DMS 273 (cell line): ENCODE measurements around the gene CCDC158.
A peak's percentile ranks its signal among the peaks of the same experiment; 100 is the strongest.
"Not testable (repeated sequence)": the region's sequence is repeated elsewhere in the genome, so short reads cannot be mapped to it uniquely, and the experiment has no call there.

ENCODE experiments used
- DNase-seq: peaks from one replicate; lab custom pipeline; 2025; ENCODE audit not compliant: unreplicated experiment; lab: John Stamatoyannopoulos, UW

CCDC158 gene

GRCh38 chr4:76373919-76374552 lies 46.9 kb downstream of the CCDC158 start:
- peak; percentile 0 for DNase-seq

DNA sequence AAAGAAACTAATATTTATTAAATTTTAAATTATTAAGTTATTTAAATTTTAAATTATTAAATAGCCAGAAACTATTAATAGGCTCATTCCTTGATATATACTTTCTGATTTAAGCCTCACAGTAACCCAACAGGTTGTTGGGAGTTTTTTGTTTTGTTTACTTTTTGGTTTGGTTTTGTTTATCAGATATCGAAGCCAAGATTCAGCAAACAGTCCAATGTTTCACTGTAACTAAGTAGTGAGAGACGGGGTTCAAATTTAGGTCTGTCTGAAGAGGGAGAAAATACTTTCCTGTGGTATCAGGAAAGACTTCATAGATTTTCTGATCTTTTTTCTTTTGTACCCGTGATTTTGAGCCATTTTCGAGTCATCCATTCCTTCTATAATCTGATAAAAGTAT lies 54.2 kb downstream of the CCDC158 start:
- no peak for DNase-seq

GRCh38 chr4:76365636-76366035 lies 55.3 kb downstream of the CCDC158 start:
- no peak for DNase-seq

DNA sequence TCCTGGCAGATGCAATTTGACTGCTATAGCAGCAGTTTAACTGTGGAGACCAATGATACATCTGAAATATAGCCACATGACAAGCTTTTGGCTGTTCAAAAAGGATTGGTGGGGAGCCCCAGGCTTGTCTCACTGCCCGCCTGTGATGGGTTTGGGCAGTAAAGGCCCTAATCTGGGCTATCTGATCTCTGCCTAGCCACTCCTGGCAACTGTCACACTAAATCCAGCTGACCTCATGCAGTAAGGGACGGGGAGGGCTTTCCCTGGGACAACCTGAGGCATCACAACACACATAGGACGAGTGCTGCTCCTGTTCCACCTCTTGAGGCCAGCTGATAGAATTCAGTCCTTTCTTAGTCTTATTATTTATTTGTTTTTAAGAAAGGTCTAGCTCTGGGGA lies 56.2 kb downstream of the CCDC158 start:
- DNase-seq, result no peak

DNA sequence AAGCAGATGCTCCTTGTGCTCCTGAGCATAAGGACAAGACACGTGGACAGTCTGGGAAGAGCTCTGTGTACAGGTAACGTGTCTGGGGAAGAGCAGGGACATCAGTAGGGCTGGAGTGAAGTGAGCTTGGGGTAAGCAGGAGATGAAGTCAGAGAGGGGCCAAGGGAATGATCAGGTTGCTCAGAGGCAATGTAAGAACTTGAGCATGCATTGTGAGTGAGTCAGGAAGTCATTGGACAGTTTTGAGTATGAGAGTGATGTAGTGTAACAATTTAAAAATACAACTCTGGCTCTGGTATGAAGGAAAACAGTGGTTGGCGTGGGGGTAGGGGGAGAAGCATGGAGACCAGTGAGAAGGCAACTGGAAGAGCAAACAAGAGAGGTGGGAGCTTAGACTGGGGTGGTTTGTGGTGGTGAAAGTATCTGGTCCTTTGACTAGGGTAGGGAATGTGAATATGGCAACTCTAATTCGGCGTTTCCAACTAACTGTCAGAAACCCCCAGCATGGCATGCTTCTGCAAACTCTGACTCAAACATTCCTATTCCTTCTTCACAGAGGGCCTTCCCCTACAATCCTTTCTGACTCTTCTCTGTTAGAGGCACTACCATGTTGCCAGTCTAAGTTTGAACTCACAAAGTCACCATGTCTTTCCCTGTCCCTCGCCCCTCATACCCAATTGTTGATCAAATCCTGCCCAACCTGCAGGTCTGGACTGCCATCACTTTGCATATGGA lies 57.2 kb downstream of the CCDC158 start:
- no peak for DNase-seq

DNA sequence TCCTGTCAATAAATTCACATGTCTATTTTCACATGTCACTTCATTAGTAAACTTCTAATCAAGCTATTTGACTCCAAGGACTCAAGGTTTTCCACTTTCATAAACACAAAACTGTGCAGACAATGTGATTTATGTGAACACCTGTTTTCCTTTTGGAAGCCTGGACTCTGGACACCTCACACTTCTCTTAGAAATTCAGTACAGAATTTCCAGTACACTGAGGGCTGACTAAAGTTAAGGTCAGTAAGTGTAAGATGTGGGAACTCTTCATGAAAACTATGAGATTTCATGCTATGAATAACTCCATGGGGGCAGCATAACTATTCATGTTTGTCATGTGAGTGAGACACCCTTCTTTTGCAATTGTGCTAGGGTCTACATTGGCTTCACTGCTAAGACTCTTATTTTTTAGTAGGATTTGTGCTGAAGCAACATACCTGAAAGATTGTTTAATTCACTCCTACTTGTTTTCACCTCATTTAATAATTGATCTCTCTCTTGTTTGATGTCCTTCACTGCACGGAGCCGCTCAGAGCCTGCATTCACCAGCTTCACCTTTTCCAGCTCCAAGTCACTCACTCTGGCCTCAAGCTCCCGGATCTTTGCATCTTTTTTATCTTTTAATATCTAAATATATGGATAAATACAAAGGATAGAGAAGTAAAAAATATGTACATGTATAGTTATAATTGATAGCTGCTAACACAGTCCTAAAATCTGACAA lies 59.1 kb downstream of the CCDC158 start:
- no peak for DNase-seq

DNA sequence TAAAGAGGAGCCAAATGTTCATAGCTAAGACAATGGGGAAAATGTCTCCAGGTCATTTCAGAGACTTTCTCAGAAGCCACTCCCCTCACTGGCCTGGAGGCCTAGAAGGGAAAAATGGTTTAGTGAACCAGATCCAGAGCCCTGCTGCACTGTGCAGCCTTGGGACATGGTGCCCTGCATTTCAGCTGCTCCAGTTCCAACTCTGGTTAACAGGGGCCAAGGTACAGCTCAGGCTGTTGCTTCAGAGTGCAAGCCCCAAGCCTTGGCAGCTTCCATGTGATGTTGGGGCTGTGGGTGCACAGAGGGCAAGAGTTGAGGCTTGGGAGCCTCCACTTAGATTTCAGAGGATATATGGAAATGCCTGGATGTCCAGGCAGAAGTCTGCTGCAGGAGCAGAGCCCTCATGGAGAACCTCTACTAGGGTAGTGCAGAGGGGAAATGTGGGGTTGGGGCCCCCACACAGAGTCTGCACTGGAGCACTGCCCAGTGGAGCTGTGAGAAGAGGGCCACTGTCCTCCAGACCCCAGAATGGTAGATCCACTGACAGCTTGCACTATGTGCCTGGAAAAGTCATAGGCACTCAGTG lies 61.0 kb downstream of the CCDC158 start:
- not testable (repeated sequence) for DNase-seq

DNA sequence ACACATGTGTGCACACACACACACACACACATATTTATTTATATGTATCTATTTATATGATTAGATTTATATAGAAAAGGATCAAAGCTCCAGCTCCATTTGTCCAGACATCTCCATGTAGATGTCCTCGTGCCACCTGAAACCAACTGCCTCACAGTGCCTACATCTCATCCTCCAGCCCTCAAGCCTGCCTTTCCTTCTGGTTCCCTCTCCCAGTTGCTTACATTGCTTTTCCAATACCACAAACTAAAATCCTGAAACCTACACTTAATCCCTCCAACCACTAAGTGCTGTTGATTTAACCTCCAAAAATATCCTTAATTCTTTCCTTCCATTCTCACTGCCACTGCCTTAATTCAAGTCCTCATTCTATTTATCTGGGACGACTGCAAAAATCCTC lies 63.0 kb downstream of the CCDC158 start:
- no peak for DNase-seq

- no peak for DNase-seq
Observed at GRCh38 chr4:76354517-76355473, 66.1 kb downstream of the CCDC158 start.

DNA sequence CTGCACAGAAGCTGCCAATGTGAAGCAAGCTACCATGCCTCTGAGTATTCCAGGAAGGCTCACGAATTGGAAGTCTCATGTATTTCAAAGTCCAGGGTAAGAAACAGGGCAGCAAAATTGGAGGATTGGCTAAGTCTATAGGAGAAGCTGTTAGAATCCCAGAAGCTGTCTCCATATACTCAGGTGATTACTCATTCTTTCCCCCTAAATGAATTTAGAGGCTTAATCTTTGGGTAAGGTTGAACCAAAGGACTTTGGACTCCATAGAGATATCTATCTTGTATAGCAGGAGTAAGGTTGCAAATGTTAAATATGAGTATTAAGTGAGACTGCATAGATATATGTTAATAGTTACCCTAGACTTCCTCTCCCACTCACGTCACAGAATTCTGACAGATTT lies 78.1 kb downstream of the CCDC158 start:
- no peak for DNase-seq

DNA sequence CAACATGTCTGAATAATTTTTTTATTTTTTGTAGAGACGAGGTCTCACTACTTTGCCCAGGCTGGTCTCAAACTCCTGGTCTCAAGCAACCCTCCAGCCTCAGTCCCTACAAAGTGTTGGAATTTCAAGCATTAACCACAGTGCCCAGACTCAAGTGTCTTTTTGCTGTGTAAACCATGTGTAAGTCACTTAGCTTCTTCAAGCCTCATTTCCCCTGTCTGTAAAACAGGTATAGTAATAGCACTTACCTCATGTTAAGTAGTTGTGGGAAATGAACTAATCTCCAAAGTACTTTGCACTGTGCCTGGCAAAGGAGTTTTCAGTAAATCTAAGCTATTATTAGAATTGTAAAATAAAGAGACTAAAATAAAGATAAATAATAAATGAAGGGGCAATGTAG lies 78.8 kb downstream of the CCDC158 start:
- no peak for DNase-seq

DNA sequence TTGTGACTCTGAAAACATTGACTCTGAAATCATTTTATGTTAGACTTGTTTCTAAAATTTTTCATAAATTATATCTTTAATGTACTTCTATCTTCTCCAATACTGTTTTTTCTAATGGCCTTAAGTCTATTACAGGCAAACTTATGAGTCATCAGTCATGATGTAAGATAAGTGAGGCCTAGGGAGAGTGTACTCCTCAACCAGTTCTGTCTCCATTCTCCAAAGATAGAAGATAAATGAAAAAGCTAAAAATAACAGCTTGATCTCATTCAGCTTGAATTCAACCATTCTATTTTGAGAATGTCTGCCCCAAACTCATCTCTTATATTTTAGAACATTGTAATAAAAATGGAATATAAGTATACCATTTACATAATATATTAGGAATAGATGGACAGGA lies 79.9 kb downstream of the CCDC158 start:
- DNase-seq, result no peak

DNA sequence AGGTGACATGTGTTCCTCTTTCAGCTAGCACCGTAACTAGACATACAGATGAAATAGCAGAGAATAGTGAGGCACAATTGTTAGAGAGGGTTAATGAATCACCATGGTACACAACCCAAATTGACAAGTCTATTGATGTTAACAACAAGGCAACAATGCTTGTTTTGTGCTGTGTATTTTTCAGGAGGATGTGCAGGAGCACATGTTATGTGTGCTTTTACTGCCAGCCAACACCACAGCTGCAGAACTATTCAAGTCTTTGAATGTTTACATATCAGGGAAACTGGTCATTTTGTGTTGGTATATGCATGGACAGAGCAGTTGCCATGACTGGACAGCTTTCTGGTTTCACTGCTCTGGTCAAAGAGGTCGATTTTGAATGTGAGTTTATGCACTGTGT lies 81.6 kb downstream of the CCDC158 start:
- DNase-seq, result no peak

DNA sequence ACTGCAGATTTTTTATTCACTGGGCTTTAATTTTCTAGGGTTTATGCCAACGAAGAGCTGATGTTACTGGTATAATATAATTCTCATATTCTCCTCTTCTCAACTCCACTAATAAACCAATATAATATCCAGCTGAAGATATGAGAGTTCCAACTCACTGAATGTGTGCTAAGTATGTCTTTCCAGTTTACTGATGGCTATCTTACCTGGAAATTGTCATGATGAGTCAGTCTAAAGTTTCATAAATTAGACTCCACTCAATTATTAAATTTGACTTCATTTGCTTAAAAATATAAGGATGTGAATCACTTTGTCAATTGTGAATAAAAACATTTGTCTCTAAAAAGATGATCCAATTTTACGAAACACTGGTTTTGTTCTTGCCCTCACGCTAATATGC lies 86.1 kb downstream of the CCDC158 start:
- no peak for DNase-seq

DNA sequence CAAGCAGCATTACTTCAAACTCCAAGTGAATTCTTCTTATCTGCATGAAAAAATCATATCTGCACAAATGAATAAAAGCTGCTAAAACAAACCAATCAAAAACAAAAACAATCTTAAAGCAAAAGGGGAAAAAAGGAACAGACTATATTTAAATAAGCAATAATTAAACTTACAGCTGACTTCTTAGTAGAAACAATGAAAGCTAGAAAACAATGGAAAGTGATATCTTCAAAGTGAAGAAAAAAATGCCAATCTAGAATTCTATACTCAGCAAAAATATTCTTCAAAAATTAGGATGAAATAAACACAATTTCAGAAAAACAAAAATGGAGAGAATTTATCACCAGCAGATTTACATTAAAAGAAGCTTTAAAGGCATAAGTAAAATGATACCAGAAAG lies 94.4 kb downstream of the CCDC158 start:
- DNase-seq, result no peak

GRCh38 chr4:76325072-76325471 lies 95.9 kb downstream of the CCDC158 start:
- no peak for DNase-seq

- DNase-seq, result no peak
Observed at GRCh38 chr4:76322236-76322635, 98.7 kb downstream of the CCDC158 start.

DNA sequence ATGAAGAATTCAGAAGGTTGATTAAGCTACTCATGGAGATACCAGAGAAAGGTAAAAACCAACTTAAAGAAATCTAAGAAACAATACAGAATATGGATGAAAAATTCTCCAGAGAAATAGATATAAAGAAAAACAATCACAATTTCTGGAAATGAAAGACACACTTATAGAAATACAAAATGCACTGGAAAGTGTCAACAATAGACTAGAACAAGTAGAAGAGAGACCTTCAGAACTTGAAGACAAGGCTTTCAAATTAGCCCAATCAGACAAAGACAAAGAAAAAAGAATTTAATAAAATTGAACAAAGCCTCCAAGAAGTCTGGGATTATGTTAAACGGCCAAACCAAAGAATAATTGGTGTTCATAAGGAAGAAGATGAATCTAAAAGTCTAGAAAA lies 104.8 kb downstream of the CCDC158 start:
- DNase-seq, result no peak

DNA sequence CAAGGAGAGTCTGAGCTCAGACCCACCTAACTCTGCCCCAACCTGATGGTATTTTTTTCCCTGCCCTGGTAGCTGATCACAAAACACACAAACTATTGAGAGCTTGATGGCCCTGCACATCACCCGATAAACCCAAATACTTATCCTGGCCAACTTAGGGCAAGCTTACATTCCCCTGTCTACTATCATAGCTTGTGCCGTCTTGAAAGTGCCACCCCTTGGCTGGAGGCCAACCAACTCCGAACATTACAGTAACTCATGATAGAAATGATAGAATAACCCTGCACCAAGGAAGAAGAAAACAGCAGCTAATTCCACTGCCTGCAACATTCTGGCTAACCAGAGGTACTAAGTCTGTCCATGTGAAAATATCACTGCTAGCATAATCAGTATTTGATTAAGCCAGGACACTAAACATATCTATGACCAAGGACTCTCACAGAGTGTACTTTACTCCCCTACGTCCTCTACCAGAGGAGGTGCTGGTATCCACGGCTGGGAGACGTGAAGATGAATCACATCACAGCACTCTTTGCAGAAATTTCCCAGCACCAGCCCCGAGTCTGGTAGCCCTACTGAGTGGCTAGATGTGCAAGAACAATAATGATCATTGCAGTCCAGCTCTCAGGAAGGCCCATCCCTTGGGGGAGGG lies 105.5 kb downstream of the CCDC158 start:
- no peak for DNase-seq

- DNase-seq, result no peak
Observed at GRCh38 chr4:76313547-76313946, 107.4 kb downstream of the CCDC158 start.
